Gastroesophageal sphincter (tissue), 3 donors: ENCODE measurements around the gene DPP6.

ENCODE experiments used
- CTCF ChIP-seq, 4 experiments: fragments of 200-600 bp in 2 of 4; fragments of 450-650 bp in 2 of 4; sonication (generic) in 1 of 4; IDR thresholded peaks; one replicate each; pipeline ENCODE4 v1.5.1; 2017 to 2019; ENCODE audit warnings: antibody characterized with exemption in 4 of 4, mild to moderate bottlenecking in 2 of 4, moderate library complexity in 2 of 4
- EP300 ChIP-seq: sonication (generic); formaldehyde crosslinking; IDR thresholded peaks from one replicate; pipeline ENCODE4 v1.6.1; 2017; ENCODE audit warnings: antibody characterized with exemption, mild to moderate bottlenecking
- POLR2A ChIP-seq, 2 donors: fragments of 450-650 bp; IDR thresholded peaks; one replicate each; pipeline ENCODE4 v1.6.1; 2017; ENCODE audit warnings: antibody characterized with exemption in 2 of 2, mild to moderate bottlenecking in 2 of 2, moderate library complexity in 1 of 2

GRCh38 chr7:154906201-154906600, 854.0 kb downstream of the DPP6 start:
- TF ChIP-seq CTCF (IDR thresholded peaks at IDR 0.05) (no peak), EP300 (no peak), POLR2A (IDR thresholded peaks at IDR 0.05) (no peak)
